HL-60 (cell line): ENCODE data around the gene NDEL1.

Experiments
- CTCF ChIP-seq: IDR thresholded peaks from one replicate; pipeline ENCODE4 v1.5.1; 2011; ENCODE audit warnings: low read length, control low read depth, inconsistent platforms; ENCODE audit not compliant: insufficient read depth
- GABPA ChIP-seq: IDR thresholded peaks from 2 replicates; pipeline ENCODE4 v1.6.1; 2012; ENCODE audit warnings: low read depth
- POLR2AphosphoS5 ChIP-seq: IDR thresholded peaks from 2 replicates; pipeline ENCODE4 v1.6.1; 2012; ENCODE audit warnings: low read depth
- REST ChIP-seq: IDR thresholded peaks from 2 replicates; pipeline ENCODE4 v1.6.1; 2012; ENCODE audit warnings: low read depth; ENCODE audit not compliant: insufficient replicate concordance
- SPI1 ChIP-seq: IDR thresholded peaks from 2 replicates; pipeline ENCODE4 v1.6.1; 2012; ENCODE audit warnings: low read depth, mild to moderate bottlenecking, borderline replicate concordance

- TF ChIP-seq GABPA (no peak), REST (no peak), CTCF (no peak), POLR2AphosphoS5 (no peak), SPI1 (no peak)
Observed at GRCh38 chr17:8490256-8491023, 54.8 kb downstream of the NDEL1 start.
